Mucosa of stomach (tissue), 1 donor: ENCODE measurements around the gene CALML4.
A peak's percentile ranks its signal among the peaks of the same experiment; 100 is the strongest.
"Not testable (repeated sequence)": the region's sequence is repeated elsewhere in the genome, so short reads cannot be mapped to it uniquely, and the experiment has no call there.

Experiments
- H3K27me3 ChIP-seq: one replicate; pipeline ENCODE4 v1.7.0; 2013; ENCODE audit warnings: mild to moderate bottlenecking, low read length; ENCODE audit not compliant: control insufficient read depth, insufficient read depth
- H3K36me3 ChIP-seq: one replicate; pipeline ENCODE4 v1.7.0; 2013; ENCODE audit warnings: low read length; ENCODE audit not compliant: control insufficient read depth, insufficient read depth
- H3K4me1 ChIP-seq: one replicate; pipeline ENCODE4 v1.7.0; 2013; ENCODE audit warnings: mild to moderate bottlenecking, low read length; ENCODE audit not compliant: control insufficient read depth, insufficient read depth
- H3K4me3 ChIP-seq: one replicate; pipeline ENCODE4 v1.7.0; 2013; ENCODE audit warnings: low read length
- H3K9ac ChIP-seq: one replicate; pipeline ENCODE4 v1.7.0; 2013; ENCODE audit warnings: mild to moderate bottlenecking, low read length, moderate library complexity
- H3K9me3 ChIP-seq: one replicate; pipeline ENCODE4 v1.7.0; 2013; ENCODE audit warnings: mild to moderate bottlenecking, low read length, moderate library complexity; ENCODE audit not compliant: control insufficient read depth
- donor health status: Pancreatic carcinoma.

CALML4 gene, protein sequence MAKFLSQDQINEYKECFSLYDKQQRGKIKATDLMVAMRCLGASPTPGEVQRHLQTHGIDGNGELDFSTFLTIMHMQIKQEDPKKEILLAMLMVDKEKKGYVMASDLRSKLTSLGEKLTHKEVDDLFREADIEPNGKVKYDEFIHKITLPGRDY

GRCh38 chr15:68204776-68205557 lies at the start of gene CALML4:
CALML4 (minus strand) TSS chr15:68205332; CDS start chr15:68205247, 85 bp downstream.
- H3K4me3 ChIP-seq: peak within 1 kb of the TSS; percentile 48
- H3K9ac ChIP-seq: peak within 1 kb of the TSS; percentile 55
- no peaks in the 10 kb centered on the region for H3K9me3 ChIP-seq
- no peaks in the 10 kb centered on the region for H3K27me3 ChIP-seq
- peaks cover 50% of the 10 kb centered on the region for H3K4me1 ChIP-seq
- H3K36me3 ChIP-seq: no peaks in the 10 kb centered on the region

DNA sequence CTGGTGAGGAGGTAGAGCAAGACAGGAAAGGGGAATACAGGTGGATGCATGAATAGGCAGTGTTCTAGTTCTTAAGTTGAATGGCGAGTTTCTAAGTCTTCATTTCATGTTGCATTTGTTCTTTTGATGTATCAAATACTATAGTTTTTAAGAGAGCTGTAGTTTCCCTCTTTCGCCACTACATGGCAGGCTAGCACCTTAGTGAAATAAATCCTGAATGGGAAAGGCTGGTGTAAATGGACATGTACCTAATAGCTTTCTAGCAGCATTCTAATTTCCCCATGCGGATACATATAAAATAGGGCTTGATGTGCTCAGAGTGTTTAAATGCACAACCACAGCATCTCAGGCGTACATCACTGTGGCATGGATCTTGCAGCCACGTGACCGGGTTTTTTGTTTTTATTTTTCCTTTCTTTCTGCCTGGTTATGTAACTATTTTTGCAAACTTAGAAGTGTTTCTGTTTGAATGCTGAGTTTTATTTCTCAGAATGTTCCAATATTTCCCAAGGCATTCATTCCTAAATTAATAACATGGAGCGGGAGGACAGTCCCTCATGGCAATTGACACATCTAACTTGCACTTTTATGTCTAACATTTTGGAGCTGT lies 47.9 kb upstream of the CALML4 start:
- Histone ChIP-seq H3K36me3 (no peaks in the 10 kb centered on the region), H3K4me1 (peaks cover 4% of the 10 kb centered on the region), H3K9me3 (no peaks in the 10 kb centered on the region), H3K27me3 (peaks cover 5% of the 10 kb centered on the region), H3K9ac (no peak overlapping the region), H3K4me3 (no peak overlapping the region)

DNA sequence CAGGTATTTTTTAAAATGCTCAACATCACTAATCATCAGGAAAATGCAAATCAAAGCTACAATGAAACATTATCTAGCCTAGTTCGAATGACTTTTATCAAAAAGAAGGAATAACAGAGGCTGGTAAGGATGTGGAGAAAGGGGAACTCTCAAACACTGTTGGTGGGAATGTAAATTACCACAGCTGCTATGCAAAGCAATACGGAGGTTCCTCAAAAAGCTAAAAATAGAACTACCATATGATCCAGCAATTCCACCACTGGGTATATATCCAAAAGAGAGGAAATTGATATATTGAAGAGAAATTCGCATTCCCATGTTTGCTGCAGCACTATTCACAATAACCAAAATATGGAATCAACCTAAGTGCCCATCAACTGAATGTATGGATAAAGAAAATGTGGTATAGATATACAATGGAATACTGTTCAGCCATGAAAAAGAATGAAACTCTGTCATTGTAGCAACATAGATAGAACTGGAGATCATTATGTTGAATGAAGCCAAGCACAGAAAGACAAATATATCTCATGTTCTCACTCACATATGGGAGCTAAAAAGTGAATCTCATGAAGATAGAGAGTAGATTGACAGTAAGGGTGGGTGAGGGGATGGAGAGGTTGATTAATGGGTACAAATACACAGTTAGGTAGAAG lies 44.1 kb upstream of the CALML4 start:
- no peak overlapping the region for H3K9ac ChIP-seq
- no peak overlapping the region for H3K4me3 ChIP-seq
- H3K9me3 ChIP-seq: no peaks in the 10 kb centered on the region
- no peaks in the 10 kb centered on the region for H3K4me1 ChIP-seq
- no peaks in the 10 kb centered on the region for H3K36me3 ChIP-seq
- H3K27me3 ChIP-seq: peaks cover 2% of the 10 kb centered on the region

- Histone ChIP-seq H3K27me3 (no peaks in the 10 kb centered on the region), H3K9me3 (no peaks in the 10 kb centered on the region), H3K9ac (no peak overlapping the region), H3K4me1 (no peaks in the 10 kb centered on the region), H3K36me3 (no peaks in the 10 kb centered on the region), H3K4me3 (no peak overlapping the region)
These were observed 39.1 kb upstream of the CALML4 start for GRCh38 chr15:68244235-68244634.

GRCh38 chr15:68241088-68241935 lies 36.2 kb upstream of the CALML4 start:
- H3K36me3 ChIP-seq: no peaks in the 10 kb centered on the region
- no peak overlapping the region for H3K9ac ChIP-seq
- no peak overlapping the region for H3K4me3 ChIP-seq
- no peaks in the 10 kb centered on the region for H3K27me3 ChIP-seq
- no peaks in the 10 kb centered on the region for H3K4me1 ChIP-seq
- no peaks in the 10 kb centered on the region for H3K9me3 ChIP-seq

GRCh38 chr15:68239025-68239424 lies 33.9 kb upstream of the CALML4 start:
- Histone ChIP-seq H3K4me3 (no peak overlapping the region), H3K4me1 (peaks cover under 1% of the 10 kb centered on the region), H3K27me3 (no peaks in the 10 kb centered on the region), H3K9ac (no peak overlapping the region), H3K36me3 (no peaks in the 10 kb centered on the region), H3K9me3 (no peaks in the 10 kb centered on the region)

DNA sequence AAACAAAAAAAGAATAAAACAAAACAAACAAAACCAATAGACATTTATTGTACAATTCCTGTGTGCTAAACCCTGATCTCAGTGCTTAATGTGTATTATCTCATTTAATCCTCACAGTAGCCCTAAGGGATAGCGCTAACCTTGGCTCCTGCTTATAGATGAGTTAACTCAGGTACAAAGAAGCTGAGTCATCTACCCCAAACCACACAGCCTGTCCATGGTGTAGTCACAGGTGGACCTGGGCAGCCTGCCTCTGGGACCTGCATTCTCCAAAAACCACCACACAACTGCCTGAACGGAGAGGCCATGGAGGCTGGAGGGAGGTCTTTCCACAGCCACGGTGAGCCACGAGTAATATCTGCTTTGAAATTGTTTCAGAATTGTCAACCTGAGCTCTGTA lies 29.9 kb upstream of the CALML4 start:
- H3K36me3 ChIP-seq: no peaks in the 10 kb centered on the region

DNA sequence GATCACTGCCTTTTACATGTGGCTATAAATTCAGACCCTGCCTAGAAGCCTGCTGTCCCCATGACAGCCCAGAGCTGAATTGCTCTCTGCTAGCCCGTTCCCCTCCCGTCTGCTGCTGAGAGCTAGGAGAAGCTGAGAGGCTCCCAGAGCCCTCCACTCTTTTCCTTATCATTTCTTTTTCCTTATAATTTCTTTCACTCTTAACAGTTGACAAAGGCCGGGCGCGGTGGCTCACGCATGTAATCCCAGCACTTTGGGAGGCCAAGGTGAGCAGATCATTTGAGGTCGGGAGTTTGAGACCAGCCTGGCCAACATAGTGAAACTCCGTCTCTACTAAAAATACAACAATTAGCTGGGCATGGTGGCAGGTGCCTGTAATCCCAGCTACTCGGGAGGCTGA lies 29.4 kb upstream of the CALML4 start:
- H3K9ac ChIP-seq, H3K36me3 ChIP-seq, H3K9me3 ChIP-seq, H3K27me3 ChIP-seq, H3K4me3 ChIP-seq: not testable (repeated sequence)
- peaks cover 14% of the 10 kb centered on the region for H3K4me1 ChIP-seq

More for the DNA sequence above, 29.9 kb upstream of the CALML4 start:
- Histone ChIP-seq H3K9ac (no peak overlapping the region), H3K4me1 (peaks cover 11% of the 10 kb centered on the region), H3K27me3 (no peaks in the 10 kb centered on the region), H3K4me3 (no peak overlapping the region), H3K9me3 (no peaks in the 10 kb centered on the region)

GRCh38 chr15:68234060-68234459 lies 28.9 kb upstream of the CALML4 start:
- Histone ChIP-seq H3K27me3 (no peaks in the 10 kb centered on the region), H3K9me3 (no peaks in the 10 kb centered on the region), H3K9ac (no peak overlapping the region), H3K36me3 (no peaks in the 10 kb centered on the region), H3K4me1 (peaks cover 14% of the 10 kb centered on the region), H3K4me3 (no peak overlapping the region)

DNA sequence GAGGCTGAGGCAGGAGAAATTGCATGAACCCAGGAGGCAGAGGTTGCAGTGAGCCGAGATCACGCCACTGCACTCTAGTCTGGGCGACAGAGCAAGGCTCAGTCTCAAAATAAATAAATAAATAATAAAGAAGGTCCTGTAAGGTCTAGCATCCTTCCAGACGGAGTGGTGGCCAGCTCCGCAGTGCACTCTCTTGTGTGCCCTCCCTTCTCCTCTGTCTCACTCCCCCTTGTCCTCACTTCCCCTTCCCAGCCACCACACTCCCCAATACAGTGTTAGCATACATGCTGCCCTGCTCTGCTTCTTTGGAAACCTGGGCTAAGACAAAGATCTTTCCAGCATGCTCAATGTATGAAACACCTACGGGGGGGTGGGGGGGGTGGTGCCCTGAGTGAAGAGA lies 27.8 kb upstream of the CALML4 start:
- Histone ChIP-seq H3K27me3 (no peaks in the 10 kb centered on the region), H3K36me3 (no peaks in the 10 kb centered on the region), H3K9ac (no peak overlapping the region), H3K4me3 (no peak overlapping the region), H3K4me1 (peaks cover 23% of the 10 kb centered on the region), H3K9me3 (no peaks in the 10 kb centered on the region)

DNA sequence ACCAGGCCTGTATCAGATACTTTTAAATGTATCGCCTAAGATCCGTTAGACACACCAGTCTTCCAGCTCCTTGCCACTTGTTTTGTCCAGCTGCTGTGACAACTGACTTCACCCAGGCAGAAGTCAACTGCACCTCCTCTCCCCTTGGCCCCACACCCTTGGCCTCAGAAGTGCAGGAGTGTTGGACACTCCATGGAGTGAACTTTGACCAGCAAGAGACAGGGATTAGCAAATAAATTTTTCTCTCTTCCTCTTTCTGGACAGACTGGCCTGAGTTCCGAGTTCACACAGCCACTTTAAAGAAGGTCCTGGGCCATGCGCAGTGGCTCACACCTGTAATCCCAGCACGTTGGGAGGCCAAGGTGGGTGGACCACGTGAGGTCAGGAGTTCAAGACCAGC lies 27.3 kb upstream of the CALML4 start:
- Histone ChIP-seq H3K4me1 (peaks cover 27% of the 10 kb centered on the region), H3K9me3 (no peaks in the 10 kb centered on the region), H3K4me3 (no peak overlapping the region), H3K36me3 (no peaks in the 10 kb centered on the region), H3K9ac (no peak overlapping the region), H3K27me3 (no peaks in the 10 kb centered on the region)
